OCI-LY1 (cell line): ENCODE measurements around the gene CCSAP.

Experiments used
- CTCF ChIP-seq: fragments of 200-600 bp; sonication (generic), shearing (Covaris generic); IDR thresholded peaks from 2 replicates; pipeline ENCODE4 v1.5.1; 2017; ENCODE audit warnings: mild to moderate bottlenecking, antibody characterized with exemption, low read length, moderate library complexity, mixed read lengths
- EZH2 ChIP-seq: fragments of 200-600 bp; sonication (generic), shearing (Covaris generic); IDR thresholded peaks from 2 replicates; pipeline ENCODE4 v1.8.0; 2017; ENCODE audit warnings: borderline replicate concordance, mixed run types, mild to moderate bottlenecking, antibody characterized with exemption, low read length, moderate library complexity, mixed read lengths

- no peak for TF ChIP-seq EZH2
- no peak for TF ChIP-seq CTCF
These were observed 2.4 kb downstream of the CCSAP start for GRCh38 chr1:229340496-229340895.
